Upper lobe of left lung (tissue), 4 donors: Measurements from ENCODE around the gene CRACDL.

Experiments
- POLR2A ChIP-seq, 4 donors: fragments of 450-650 bp; IDR thresholded peaks; one replicate each; pipeline ENCODE4 v1.5.1; 2016 to 2017; ENCODE audit warnings: antibody characterized with exemption in 4 of 4, mild to moderate bottlenecking in 2 of 4
- TF ChIP-seq, protein P1 (sequence below), 6 experiments: fragments of 450-650 bp in 4 of 6; fragments of 200-600 bp in 2 of 6; sonication (generic) in 2 of 6; IDR thresholded peaks; one replicate each; pipeline ENCODE4 v1.5.1; 2016 to 2019; ENCODE audit warnings: antibody characterized with exemption in 6 of 6

DNA sequence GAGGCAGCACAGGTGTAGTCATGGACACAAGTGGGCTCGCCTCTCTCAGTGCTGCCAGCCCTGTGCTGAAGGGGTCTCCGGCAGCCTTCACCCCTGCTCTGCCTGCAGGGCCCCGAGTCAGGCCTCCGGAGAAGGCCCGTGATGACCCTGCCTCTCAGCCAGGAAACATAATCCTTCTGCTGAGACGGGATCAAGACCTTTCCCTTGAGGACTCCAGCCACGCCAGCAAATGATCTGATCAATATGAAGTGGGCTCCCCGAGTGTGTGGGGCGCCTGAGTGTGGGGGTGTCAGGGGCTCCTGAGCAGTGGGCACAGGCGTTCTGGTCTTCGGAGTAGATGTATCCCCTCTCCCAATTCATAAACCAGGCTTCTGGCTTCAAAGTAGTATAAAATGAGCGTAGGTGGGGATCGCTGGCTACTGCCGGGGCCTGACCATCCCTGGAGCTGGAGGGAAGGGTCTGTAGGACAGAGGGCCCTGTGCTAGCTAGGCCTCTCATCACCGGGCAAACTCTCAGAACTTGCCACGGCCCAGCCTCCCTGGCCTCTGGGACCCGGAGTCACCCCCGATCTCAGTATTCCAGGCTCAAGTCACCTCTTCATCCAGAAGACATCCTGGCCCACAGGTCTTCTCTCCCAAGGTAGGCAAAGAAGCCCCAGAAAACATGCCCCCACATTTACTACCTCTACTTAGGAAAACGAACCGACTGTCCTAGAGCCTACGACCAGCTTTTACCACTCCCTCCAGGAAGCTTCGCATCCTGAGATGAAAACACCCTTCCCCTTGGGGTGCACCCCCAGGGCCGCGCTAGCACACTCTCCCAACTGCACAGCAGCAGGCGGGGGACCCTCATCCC, 33.6 kb downstream of the CRACDL start:
- TF ChIP-seq, protein P1, sequence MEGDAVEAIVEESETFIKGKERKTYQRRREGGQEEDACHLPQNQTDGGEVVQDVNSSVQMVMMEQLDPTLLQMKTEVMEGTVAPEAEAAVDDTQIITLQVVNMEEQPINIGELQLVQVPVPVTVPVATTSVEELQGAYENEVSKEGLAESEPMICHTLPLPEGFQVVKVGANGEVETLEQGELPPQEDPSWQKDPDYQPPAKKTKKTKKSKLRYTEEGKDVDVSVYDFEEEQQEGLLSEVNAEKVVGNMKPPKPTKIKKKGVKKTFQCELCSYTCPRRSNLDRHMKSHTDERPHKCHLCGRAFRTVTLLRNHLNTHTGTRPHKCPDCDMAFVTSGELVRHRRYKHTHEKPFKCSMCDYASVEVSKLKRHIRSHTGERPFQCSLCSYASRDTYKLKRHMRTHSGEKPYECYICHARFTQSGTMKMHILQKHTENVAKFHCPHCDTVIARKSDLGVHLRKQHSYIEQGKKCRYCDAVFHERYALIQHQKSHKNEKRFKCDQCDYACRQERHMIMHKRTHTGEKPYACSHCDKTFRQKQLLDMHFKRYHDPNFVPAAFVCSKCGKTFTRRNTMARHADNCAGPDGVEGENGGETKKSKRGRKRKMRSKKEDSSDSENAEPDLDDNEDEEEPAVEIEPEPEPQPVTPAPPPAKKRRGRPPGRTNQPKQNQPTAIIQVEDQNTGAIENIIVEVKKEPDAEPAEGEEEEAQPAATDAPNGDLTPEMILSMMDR (IDR thresholded peaks at IDR 0.05) = no peak
- no peak for TF ChIP-seq POLR2A (IDR thresholded peaks at IDR 0.05)
